Spleen (tissue), 11 donors: ENCODE results near the gene FBLN2. TPM values are rescaled to one million over a fixed set of nuclear protein-coding genes. Genes with fewer than 3 reads are reported as not detected.

Experiments used
- DNase-seq: peaks from one replicate; pipeline ENCODE4 v3.0.0-alpha.2; 2020
- H3K27ac ChIP-seq, 8 donors: fragments of 200-600 bp; sonication (generic) in 7 of 8; 1 replicate in 4 of 8; 2 replicates in 4 of 8; pipeline versions ENCODE4 v1.5.0 to v1.8.0; 2016 to 2021; ENCODE audit warnings: inconsistent platforms in 4 of 8, mild to moderate bottlenecking in 4 of 8, moderate library complexity in 1 of 8
- H3K27me3 ChIP-seq, 7 donors: fragments of 200-600 bp; sonication (generic) in 6 of 7; replicated peaks in 1 of 7; 1 replicate in 4 of 7; 2 replicates in 3 of 7; pipeline versions ENCODE4 v1.5.0 to v1.8.0; 2016 to 2021; ENCODE audit warnings: inconsistent platforms in 3 of 7, mild to moderate bottlenecking in 1 of 7
- H3K36me3 ChIP-seq, 6 donors: fragments of 200-600 bp; sonication (generic) in 5 of 6; 1 replicate in 4 of 6; 2 replicates in 2 of 6; pipeline versions ENCODE4 v1.5.0 to v1.8.0; 2016 to 2021; ENCODE audit warnings: inconsistent platforms in 2 of 6
- H3K4me1 ChIP-seq, 6 donors: fragments of 200-600 bp; sonication (generic) in 5 of 6; 1 replicate in 3 of 6; 2 replicates in 3 of 6; pipeline versions ENCODE4 v1.5.0 to v1.8.0; 2016 to 2021; ENCODE audit warnings: inconsistent platforms in 3 of 6
- H3K4me3 ChIP-seq, 8 donors: fragments of 200-600 bp; sonication (generic) in 7 of 8; 1 replicate in 4 of 8; 2 replicates in 4 of 8; pipeline versions ENCODE4 v1.5.0 to v1.8.0; 2016 to 2021; ENCODE audit warnings: inconsistent platforms in 4 of 8, mild to moderate bottlenecking in 4 of 8, moderate library complexity in 2 of 8
- H3K9me3 ChIP-seq, 8 donors: fragments of 200-600 bp; sonication (generic) in 7 of 8; 1 replicate in 4 of 8; 2 replicates in 4 of 8; pipeline versions ENCODE4 v1.5.0 to v1.8.0; 2016 to 2021; ENCODE audit warnings: inconsistent platforms in 4 of 8
- POLR2A ChIP-seq, 3 donors: fragments of 450-650 bp; IDR thresholded peaks; one replicate each; pipeline ENCODE4 v1.5.1; 2017; ENCODE audit warnings: antibody characterized with exemption in 3 of 3, mild to moderate bottlenecking in 1 of 3
- POLR2AphosphoS5 ChIP-seq, 3 donors: sonication (generic); formaldehyde crosslinking; IDR thresholded peaks; one replicate each; pipeline ENCODE4 v1.5.1; 2017; ENCODE audit warnings: antibody characterized with exemption in 3 of 3
- WGBS, 5 donors: extraction: QIAGEN DNeasy Blood & Tissue Kit in 3 of 5; methylation state at CpG; one replicate each; pipeline versions ENCODE4 v1.1.5 to v1.1.7; 2013 to 2018; 5-methylcytosine and 5-hydroxymethylcytosine counted together
- intact Hi-C: fragments of 100-400 bp; cut with DNase I; formaldehyde crosslinking; loops from one replicate; pipeline ENCODE4 v1.15.0; 2023; ENCODE audit warnings: low total_unique reads
- polyA plus RNA-seq, 3 donors: library from polyadenylated mRNA; stranded (reverse); fragments of 200-250 nt; gene quantifications; one replicate each; pipeline ENCODE4 v1.2.1, GENCODE V29; 2013
- total RNA-seq, 7 donors: library from RNA; depleted of rRNA in 3 of 7; stranded (reverse); fragments of >200 nt in 3 of 7; fragmentation: NEBNext Ultra II Directional in 4 of 7; extraction: Animal tissue kit (Norgen Biotek cat#: 25700) in 4 of 7; gene quantifications; one replicate each; pipeline versions ENCODE4 v1.1.0 to v1.2.1, GENCODE V29; 2016 to 2021
- TF ChIP-seq, protein P1 (sequence below), 11 experiments: fragments of 200-600 bp in 7 of 11; fragments of 450-650 bp in 4 of 11; sonication (generic) in 4 of 11; IDR thresholded peaks in 8 of 11; conservative IDR thresholded peaks in 3 of 11; 1 replicate in 7 of 11; 2 replicates in 4 of 11; pipeline versions ENCODE4 v1.4.0 to v1.8.0; 2016 to 2021; ENCODE audit warnings: antibody characterized with exemption in 11 of 11, inconsistent platforms in 4 of 11, mild to moderate bottlenecking in 1 of 11
- donor health status: healthy with polysubstance abuse.
- donor health status: DM: no; HTN: no; CAD: no; lungs with moderate emphysema.
- donor health status: DM: no; HTN: no; CAD: no.
- donor health status: Bipolar disorder and iron deficiency.
- donor health status: healthy.
- donor health status: DM: no; HTN: no; CAD: no.
- donor health status: DM: yes; HTN: yes; CAD: no.

The FBLN2 gene
- total and polyA plus RNA-seq, 10 donors: 6.1 to 28.2 (median 12.5) TPM

DNA sequence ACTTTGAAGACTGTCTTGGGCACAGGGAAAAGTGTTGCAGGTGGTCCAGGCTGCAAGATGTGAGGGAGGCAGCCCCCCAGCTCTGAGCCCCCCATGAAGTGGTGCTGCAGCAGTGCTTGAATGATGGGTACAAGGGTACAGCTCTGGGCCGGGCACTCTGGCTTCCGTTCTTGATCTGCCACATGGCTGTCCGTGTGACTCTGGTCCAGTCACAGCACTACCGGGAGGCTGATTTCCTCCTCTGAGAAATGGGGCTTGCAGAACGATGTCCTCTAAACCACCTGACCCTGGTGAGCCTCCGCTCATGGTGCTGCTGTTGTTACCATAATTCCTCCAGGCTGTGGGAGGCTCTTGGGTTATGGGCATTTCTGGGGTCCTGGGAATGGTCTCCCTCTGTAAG lies 75.1 kb downstream of the FBLN2 start:
- DNase-seq: peak; percentile 35
- Histone ChIP-seq H3K9me3 (no peaks in the 10 kb centered on the region), H3K4me1 (peaks cover 0 to 7% (median 0%) of the 10 kb centered on the region in 6 donors), H3K36me3 (peaks cover 0 to 3% (median 0%) of the 10 kb centered on the region in 6 donors), H3K27me3 (no peaks in the 10 kb centered on the region), H3K27ac (no peak overlapping the region), H3K4me3 (no peak overlapping the region)
- intact Hi-C loops: no loop called here
- WGBS, 5 donors: 79 to 90% (median 86%) methylated on average over 6 of the region's 6 CpGs
- TF ChIP-seq POLR2AphosphoS5 (IDR thresholded peaks at IDR 0.05) (no peak), POLR2A (IDR thresholded peaks at IDR 0.05) (no peak)
- TF ChIP-seq, protein P1, sequence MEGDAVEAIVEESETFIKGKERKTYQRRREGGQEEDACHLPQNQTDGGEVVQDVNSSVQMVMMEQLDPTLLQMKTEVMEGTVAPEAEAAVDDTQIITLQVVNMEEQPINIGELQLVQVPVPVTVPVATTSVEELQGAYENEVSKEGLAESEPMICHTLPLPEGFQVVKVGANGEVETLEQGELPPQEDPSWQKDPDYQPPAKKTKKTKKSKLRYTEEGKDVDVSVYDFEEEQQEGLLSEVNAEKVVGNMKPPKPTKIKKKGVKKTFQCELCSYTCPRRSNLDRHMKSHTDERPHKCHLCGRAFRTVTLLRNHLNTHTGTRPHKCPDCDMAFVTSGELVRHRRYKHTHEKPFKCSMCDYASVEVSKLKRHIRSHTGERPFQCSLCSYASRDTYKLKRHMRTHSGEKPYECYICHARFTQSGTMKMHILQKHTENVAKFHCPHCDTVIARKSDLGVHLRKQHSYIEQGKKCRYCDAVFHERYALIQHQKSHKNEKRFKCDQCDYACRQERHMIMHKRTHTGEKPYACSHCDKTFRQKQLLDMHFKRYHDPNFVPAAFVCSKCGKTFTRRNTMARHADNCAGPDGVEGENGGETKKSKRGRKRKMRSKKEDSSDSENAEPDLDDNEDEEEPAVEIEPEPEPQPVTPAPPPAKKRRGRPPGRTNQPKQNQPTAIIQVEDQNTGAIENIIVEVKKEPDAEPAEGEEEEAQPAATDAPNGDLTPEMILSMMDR (IDR thresholded peaks at IDR 0.05 in 8 of 11, conservative IDR thresholded peaks at IDR 0.05 in 3 of 11): no peak

DNA sequence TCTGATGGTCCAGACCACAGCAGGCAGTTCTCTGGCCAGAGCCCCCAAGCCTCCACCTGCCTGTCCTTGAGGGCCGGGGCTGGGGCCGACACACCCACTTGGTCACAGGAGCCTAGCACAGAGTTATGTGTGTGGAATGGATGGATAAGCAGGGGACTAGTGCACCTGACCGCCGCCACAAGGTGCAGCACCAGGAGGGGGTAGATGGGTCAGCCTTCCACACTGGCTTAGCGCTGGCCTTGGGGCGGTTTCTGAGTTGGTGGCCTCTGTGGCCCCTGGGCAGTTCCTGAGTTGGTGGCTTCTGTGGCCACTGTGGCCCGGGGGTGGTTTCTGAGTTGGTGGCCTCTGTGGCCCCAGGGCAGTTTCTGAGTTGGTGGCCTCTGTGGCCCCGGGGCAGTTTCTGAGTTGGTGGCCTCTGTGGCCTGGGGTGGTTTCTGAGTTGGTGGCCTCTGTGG lies 75.8 kb downstream of the FBLN2 start:
- H3K4me3 ChIP-seq: no peak overlapping the region
- no peaks in the 10 kb centered on the region for H3K9me3 ChIP-seq
- intact Hi-C loops: no loop called here
- no peak overlapping the region for H3K27ac ChIP-seq
- peak; percentile 67 for DNase-seq
- H3K27me3 ChIP-seq: no peaks in the 10 kb centered on the region
- 77 to 95% (median 92%) methylated on average over 2 to 8 of the region's 8 CpGs for WGBS, 5 donors
- H3K36me3 ChIP-seq: peaks cover 0 to 10% (median 0%) of the 10 kb centered on the region in 6 donors
- TF ChIP-seq POLR2AphosphoS5 (IDR thresholded peaks at IDR 0.05): no peak
- TF ChIP-seq, protein P1 (IDR thresholded peaks at IDR 0.05 in 8 of 11, conservative IDR thresholded peaks at IDR 0.05 in 3 of 11): no peak
- TF ChIP-seq POLR2A (IDR thresholded peaks at IDR 0.05): no peak
- peaks cover 0 to 7% (median 0%) of the 10 kb centered on the region in 6 donors for H3K4me1 ChIP-seq

DNA sequence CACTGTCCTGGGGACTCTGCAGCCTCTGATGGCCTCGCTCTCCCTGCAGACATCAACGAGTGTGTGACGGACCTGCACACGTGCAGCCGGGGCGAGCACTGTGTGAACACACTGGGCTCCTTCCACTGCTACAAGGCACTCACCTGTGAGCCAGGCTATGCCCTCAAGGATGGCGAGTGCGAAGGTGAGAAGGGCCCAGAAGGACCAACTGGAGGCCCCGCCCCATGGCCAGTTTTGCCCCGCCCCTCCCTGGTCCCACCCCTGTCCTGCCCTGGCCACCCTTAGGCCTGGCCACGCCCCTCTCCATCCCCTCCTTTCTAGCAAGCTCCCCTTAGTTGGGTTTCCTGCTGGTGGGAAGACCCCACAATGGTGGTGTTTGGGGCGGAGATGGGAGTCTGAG lies 77.5 kb downstream of the FBLN2 start:
- Histone ChIP-seq H3K36me3 (peaks cover 0 to 17% (median 0%) of the 10 kb centered on the region in 6 donors), H3K27me3 (no peaks in the 10 kb centered on the region), H3K27ac (no peak overlapping the region), H3K9me3 (no peaks in the 10 kb centered on the region), H3K4me1 (peaks cover 0 to 7% (median 0%) of the 10 kb centered on the region in 6 donors), H3K4me3 (no peak overlapping the region)
- WGBS, 5 donors: 86 to 97% (median 90%) methylated on average over 11 to 12 of the region's 12 CpGs
- TF ChIP-seq, protein P1 (IDR thresholded peaks at IDR 0.05 in 8 of 11, conservative IDR thresholded peaks at IDR 0.05 in 3 of 11): no peak
- TF ChIP-seq POLR2AphosphoS5 (IDR thresholded peaks at IDR 0.05) (no peak), POLR2A (IDR thresholded peaks at IDR 0.05) (no peak)
- DNase-seq: peak; percentile 61
- intact Hi-C loops: no loop called here

DNA sequence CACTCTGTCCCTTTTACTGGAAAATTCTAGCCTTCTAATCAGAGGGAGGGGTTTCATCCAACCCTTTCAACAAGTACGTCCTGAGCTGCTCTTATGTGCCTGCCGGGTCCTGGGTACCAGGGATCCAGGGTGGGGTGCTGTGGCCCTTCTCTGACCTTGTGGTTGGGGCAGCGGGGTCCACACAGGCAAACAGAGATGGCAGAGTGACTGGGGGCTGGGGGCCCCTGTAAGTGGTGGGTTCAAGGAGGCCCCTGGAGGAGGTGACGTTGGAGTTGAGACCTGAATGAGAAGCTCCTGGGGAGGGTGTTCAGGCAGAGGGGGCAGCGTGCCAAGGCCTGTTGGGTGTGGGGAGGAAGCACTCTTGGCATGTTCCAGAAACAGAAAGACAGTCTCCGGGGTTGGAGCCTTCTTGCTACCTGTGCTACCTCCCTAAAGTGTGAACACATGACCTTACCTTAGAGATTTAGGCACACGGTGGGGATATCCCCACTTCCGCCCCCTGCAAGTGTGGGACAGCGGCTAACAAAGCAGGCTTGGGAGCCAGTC lies 78.1 kb downstream of the FBLN2 start:
- no peak for DNase-seq
- no peak for TF ChIP-seq POLR2AphosphoS5 (IDR thresholded peaks at IDR 0.05)
- TF ChIP-seq, protein P1 (IDR thresholded peaks at IDR 0.05 in 8 of 11, conservative IDR thresholded peaks at IDR 0.05 in 3 of 11): no peak
- no peak for TF ChIP-seq POLR2A (IDR thresholded peaks at IDR 0.05)
- intact Hi-C loops: no loop called here
- H3K4me3 ChIP-seq: no peak overlapping the region
- no peaks in the 10 kb centered on the region for H3K27me3 ChIP-seq
- H3K4me1 ChIP-seq: peaks cover 0 to 7% (median 0%) of the 10 kb centered on the region in 6 donors
- H3K9me3 ChIP-seq: no peaks in the 10 kb centered on the region
- 78 to 87% (median 83%) methylated on average over 9 of the region's 9 CpGs for WGBS, 5 donors
- peaks cover 0 to 22% (median 0%) of the 10 kb centered on the region in 6 donors for H3K36me3 ChIP-seq
- no peak overlapping the region for H3K27ac ChIP-seq
